H1 (cell line): Measurements from ENCODE around the gene AP3M1. TPM values are rescaled to one million over a fixed set of nuclear protein-coding genes. Genes with fewer than 3 reads are reported as not detected.
A peak's percentile ranks its signal among the peaks of the same experiment; 100 is the strongest.

Source experiments
- CTCF ChIA-PET: fragments of 300-600 bp; sonication (Branson Sonifier 250); formaldehyde crosslinking; loops from one replicate; lab custom pipeline; 2021; ENCODE audit not compliant: partially characterized antibody; lab: Charles Lee
- POLR2A ChIA-PET: fragments of 300-600 bp; sonication (Branson Sonifier 250); formaldehyde crosslinking; loops from one replicate; lab custom pipeline; 2021; ENCODE audit warnings: inconsistent platforms; ENCODE audit not compliant: partially characterized antibody; lab: Charles Lee
- DNase-seq, 2 experiments: peaks; one replicate each; pipeline versions ENCODE4 v3.0.0 to v3.0.0-alpha.2; 2010 to 2022; ENCODE audit warnings: low spot score in 2 of 2, low read depth in 1 of 2, mixed read lengths in 1 of 2
- FAIRE-seq: peaks from 2 replicates; lab custom pipeline; 2011; peaks lifted over from hg19 to GRCh38; lab: Jason Lieb, UNC
- H2AFZ ChIP-seq: 2 replicates; pipeline ENCODE4 v1.8.1; 2012; ENCODE audit warnings: low read length, inconsistent platforms
- H2AK5ac ChIP-seq: 2 replicates; pipeline ENCODE4 v1.6.1; 2013; ENCODE audit warnings: low read depth, low read length
- H2BK120ac ChIP-seq: replicated peaks from 2 replicates; pipeline ENCODE3; 2013; ENCODE audit warnings: low read depth, low read length, inconsistent platforms
- H2BK12ac ChIP-seq: 2 replicates; pipeline ENCODE4 v1.6.1; 2013; ENCODE audit warnings: low read depth, low read length
- H2BK15ac ChIP-seq: 2 replicates; pipeline ENCODE4 v1.6.1; 2013; ENCODE audit warnings: low read length
- H2BK20ac ChIP-seq: 2 replicates; pipeline ENCODE4 v1.6.1; 2013; ENCODE audit warnings: low read length
- H2BK5ac ChIP-seq: 2 replicates; pipeline ENCODE4 v1.6.1; 2013; ENCODE audit warnings: low read depth, low read length
- H3K14ac ChIP-seq: 2 replicates; pipeline ENCODE4 v1.6.1; 2013; ENCODE audit warnings: inconsistent platforms; ENCODE audit not compliant: insufficient read length
- H3K18ac ChIP-seq: 2 replicates; pipeline ENCODE4 v1.6.1; 2013; ENCODE audit warnings: low read length; ENCODE audit errors: extremely low read depth
- H3K23ac ChIP-seq: 2 replicates; pipeline ENCODE4 v1.6.1; 2013; ENCODE audit warnings: inconsistent platforms; ENCODE audit not compliant: insufficient read length
- H3K23me2 ChIP-seq: 2 replicates; pipeline ENCODE4 v1.6.1; 2013; ENCODE audit warnings: low read depth, low read length
- H3K27ac ChIP-seq: 2 replicates; pipeline ENCODE4 v1.6.1; 2011; ENCODE audit warnings: low read depth, low read length, inconsistent platforms
- H3K27me3 ChIP-seq, 4 experiments: replicated peaks in 1 of 4; 1 replicate in 1 of 4; 2 replicates in 3 of 4; pipeline versions ENCODE4 v1.6.1 to v1.8.1; 2011 to 2013; ENCODE audit warnings: low read length in 3 of 4, mild to moderate bottlenecking in 3 of 4, inconsistent platforms in 2 of 4, mixed read lengths in 2 of 4, moderate library complexity in 1 of 4; ENCODE audit not compliant: control insufficient read depth in 3 of 4, insufficient read depth in 3 of 4; ENCODE audit errors: extremely low read depth in 1 of 4
- H3K36me3 ChIP-seq, 4 experiments: 2 replicates each; pipeline versions ENCODE4 v1.6.1 to v1.8.1; 2011 to 2013; ENCODE audit warnings: mild to moderate bottlenecking in 4 of 4, low read length in 3 of 4, moderate library complexity in 2 of 4, control low read depth in 1 of 4, inconsistent platforms in 1 of 4; ENCODE audit not compliant: insufficient read depth in 4 of 4, control insufficient read depth in 2 of 4
- H3K4ac ChIP-seq: replicated peaks from 2 replicates; pipeline ENCODE3; 2013; ENCODE audit warnings: low read length, low read depth, mixed read lengths, inconsistent platforms; ENCODE audit not compliant: insufficient read length
- H3K4me1 ChIP-seq, 4 experiments: replicated peaks in 1 of 4; 1 replicate in 1 of 4; 2 replicates in 3 of 4; pipeline versions ENCODE4 v1.6.1 to v1.8.1; 2011 to 2013; ENCODE audit warnings: low read length in 3 of 4, inconsistent platforms in 2 of 4, mixed read lengths in 1 of 4; ENCODE audit not compliant: insufficient read depth in 4 of 4, control insufficient read depth in 3 of 4
- H3K4me2 ChIP-seq, 2 experiments: 2 replicates each; pipeline versions ENCODE4 v1.6.1 to v1.8.1; 2011 to 2013; ENCODE audit warnings: low read depth in 2 of 2, low read length in 2 of 2, control low read depth in 1 of 2, inconsistent platforms in 1 of 2, mild to moderate bottlenecking in 1 of 2; ENCODE audit not compliant: insufficient read depth in 1 of 2
- H3K4me3 ChIP-seq, 4 experiments: fragments of 200-600, 300-600 bp in 1 of 4; sonication (generic), shearing (Covaris generic), sonication (Bioruptor Twin) in 1 of 4; 2 replicates each; pipeline versions ENCODE4 v1.5.1 to v1.8.1; 2011 to 2016; ENCODE audit warnings: low read length in 4 of 4, low read depth in 3 of 4, control low read depth in 2 of 4, inconsistent platforms in 2 of 4, mild to moderate bottlenecking in 2 of 4, mixed read lengths in 1 of 4, moderate library complexity in 1 of 4; ENCODE audit not compliant: insufficient read depth in 2 of 4; ENCODE audit errors: extremely low read depth in 1 of 4
- H3K56ac ChIP-seq: replicated peaks from 2 replicates; pipeline ENCODE3; 2013; ENCODE audit warnings: low read depth, mild to moderate bottlenecking, mixed read lengths, low read length, inconsistent platforms; ENCODE audit not compliant: insufficient read length
- H3K79me1 ChIP-seq: 2 replicates; pipeline ENCODE4 v1.6.1; 2013; ENCODE audit warnings: low read depth, low read length, control low read depth
- H3K79me2 ChIP-seq, 2 experiments: 2 replicates each; pipeline versions ENCODE4 v1.6.1 to v1.8.1; 2012 to 2013; ENCODE audit warnings: low read length in 2 of 2, mild to moderate bottlenecking in 2 of 2, inconsistent platforms in 1 of 2; ENCODE audit not compliant: insufficient read depth in 2 of 2, control insufficient read depth in 1 of 2
- H3K9ac ChIP-seq, 4 experiments: replicated peaks in 1 of 4; 1 replicate in 1 of 4; 2 replicates in 3 of 4; pipeline versions ENCODE4 v1.6.1 to v1.8.1; 2011 to 2013; ENCODE audit warnings: low read depth in 3 of 4, low read length in 3 of 4, control low read depth in 2 of 4, mild to moderate bottlenecking in 2 of 4, moderate library complexity in 2 of 4, inconsistent platforms in 1 of 4; ENCODE audit errors: extremely low read depth in 1 of 4
- H3K9me3 ChIP-seq, 2 experiments: 2 replicates each; pipeline versions ENCODE4 v1.6.1 to v1.8.1; 2012 to 2013; ENCODE audit warnings: mild to moderate bottlenecking in 2 of 2, moderate library complexity in 2 of 2, control low read depth in 1 of 2, inconsistent platforms in 1 of 2, low read depth in 1 of 2, low read length in 1 of 2, mixed read lengths in 1 of 2; ENCODE audit not compliant: insufficient read depth in 2 of 2
- H4K20me1 ChIP-seq, 2 experiments: replicated peaks in 1 of 2; 2 replicates each; pipeline versions ENCODE3 to v1.8.1; 2011 to 2013; ENCODE audit warnings: inconsistent platforms in 2 of 2, low read length in 2 of 2, mild to moderate bottlenecking in 1 of 2; ENCODE audit not compliant: insufficient read depth in 2 of 2, control insufficient read depth in 1 of 2
- H4K5ac ChIP-seq: 2 replicates; pipeline ENCODE4 v1.6.1; 2013; ENCODE audit warnings: low read length, low read depth, mixed read lengths, inconsistent platforms; ENCODE audit not compliant: insufficient read length
- H4K8ac ChIP-seq: 2 replicates; pipeline ENCODE4 v1.8.0; 2013; ENCODE audit warnings: mild to moderate bottlenecking, moderate library complexity, low read length, inconsistent platforms; ENCODE audit not compliant: insufficient read depth; ENCODE audit errors: extremely low read depth
- H4K91ac ChIP-seq: replicated peaks from 2 replicates; pipeline ENCODE3; 2013; ENCODE audit warnings: low read length, mixed read lengths, inconsistent platforms; ENCODE audit not compliant: insufficient read length
- WGBS, 2 experiments: shearing (Covaris generic) in 1 of 2; methylation state at CpG; one replicate each; pipeline versions ENCODE4 v1.1.6 to v1.1.7; 2013 to 2015; ENCODE audit warnings: low lambda C conversion rate in 2 of 2, mixed read lengths in 2 of 2, inconsistent platforms in 1 of 2, low coverage in 1 of 2, missing lambda C conversion rate in 1 of 2; ENCODE audit not compliant: insufficient replicate concordance in 2 of 2, insufficient coverage in 1 of 2, insufficient read length in 1 of 2; ENCODE audit errors: extremely low coverage in 1 of 2, missing lambda C conversion rate in 1 of 2; 5-methylcytosine and 5-hydroxymethylcytosine counted together
- polyA plus RNA-seq, 7 experiments: library from polyadenylated mRNA; depleted of rRNA in 3 of 7; stranded (reverse) in 5 of 7; unstranded in 2 of 7; fragments of >200 nt in 5 of 7; fragments of 200-250 nt in 2 of 7; gene quantifications; 1 replicate in 5 of 7; 2 replicates in 1 of 7; 4 replicates in 1 of 7; pipeline versions ENCODE4 v1.2.1 to v1.2.3, GENCODE V29; 2011 to 2013; ENCODE audit warnings: missing spikeins in 2 of 7, mixed read lengths in 2 of 7
- total RNA-seq: library from RNA; stranded (reverse); fragmentation: NEBNext Ultra II Directional; extraction: Animal tissue kit (Norgen Biotek cat#: 25700); gene quantifications from 2 replicates; pipeline ENCODE4 v1.2.1, GENCODE V29; 2021

Gene AP3M1
- total and polyA plus RNA-seq, 2 of the 8 experiments (the other 6 are each of a cell fraction or from before 2014, with no cell fraction given) = 23.9 to 38.9 TPM

DNA sequence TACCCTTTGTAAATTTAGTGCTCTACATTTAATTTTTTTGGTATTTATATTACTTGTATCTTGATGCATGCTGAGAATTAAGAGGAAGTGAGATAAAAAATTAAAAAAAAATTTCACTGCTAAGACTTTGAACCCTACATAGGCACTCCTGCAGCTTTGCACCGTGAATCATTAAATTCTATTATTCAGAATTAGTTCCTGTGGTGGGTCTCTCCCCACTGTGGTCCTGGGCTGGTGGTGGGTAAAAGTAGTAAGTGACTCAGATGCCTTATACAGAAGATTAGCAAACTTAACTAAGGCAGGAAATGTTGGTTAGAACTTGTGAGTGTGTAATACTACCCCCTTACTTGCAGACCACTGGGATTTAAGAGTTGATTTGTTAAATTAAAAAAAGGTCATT is 72.6 kb downstream of the AP3M1 start:
- H3K23ac ChIP-seq = no peak overlapping the region
- no peak overlapping the region for H3K14ac ChIP-seq
- H3K4me3 ChIP-seq = peak overlapping the region in 1 of 4 experiments; percentile 5; a peak in 1 of 8 replicates
- peaks cover 0 to 34% of the 10 kb centered on the region in 2 experiments; a peak in 2 of 4 replicates for H3K79me2 ChIP-seq
- 73% methylated on average over 1 of the region's 1 CpG; no CpG with 5 or more reads in 1 of the 2 experiments for WGBS, 2 experiments
- no peak overlapping the region for H2AFZ ChIP-seq
- no peak for FAIRE-seq
- no peaks in the 10 kb centered on the region for H4K20me1 ChIP-seq
- ChIA-PET CTCF (interaction anchor here (0.6 to 2.2 kb wide), 3 partner anchors 83 to 198 kb away, joined by 4 read pairs; no protein-coding TSS in a partner anchor), POLR2A (no interaction called here)
- H2BK15ac ChIP-seq = no peak overlapping the region
- H3K36me3 ChIP-seq = peaks cover 6 to 41% (median 21%) of the 10 kb centered on the region in 4 experiments
- H2BK5ac ChIP-seq = no peak overlapping the region
- no peak overlapping the region for H3K56ac ChIP-seq
- peak overlapping the region in 1 of 2 experiments; percentile 4; a peak in 1 of 4 replicates for H3K4me2 ChIP-seq
- no peaks in the 10 kb centered on the region for H3K23me2 ChIP-seq
- H2BK120ac ChIP-seq = no peak overlapping the region
- H4K8ac ChIP-seq = no peak overlapping the region
- no peaks in the 10 kb centered on the region for H3K9me3 ChIP-seq
- H3K27ac ChIP-seq = no peak overlapping the region
- peaks cover 0 to 15% (median 2%) of the 10 kb centered on the region in 4 experiments; a peak in 3 of 7 replicates for H3K4me1 ChIP-seq
- H4K91ac ChIP-seq = no peak overlapping the region
- peak overlapping the region in 1 of 4 experiments; percentile 8; a peak in 1 of 7 replicates for H3K9ac ChIP-seq
- H2AK5ac ChIP-seq = no peak overlapping the region
- no peak overlapping the region for H4K5ac ChIP-seq
- no peak overlapping the region for H2BK20ac ChIP-seq
- DNase-seq = no peak
- H3K18ac ChIP-seq = no peak overlapping the region
- H3K79me1 ChIP-seq = no peaks in the 10 kb centered on the region; the same call in 1 of the 2 replicates
- H3K27me3 ChIP-seq = no peaks in the 10 kb centered on the region
- H3K4ac ChIP-seq = no peak overlapping the region
- H2BK12ac ChIP-seq = no peak overlapping the region
